ENCODE data around the gene RAG1.
"Not testable (repeated sequence)": the region's sequence is repeated elsewhere in the genome, so short reads cannot be mapped to it uniquely, and the experiment has no call there.

RAG1 gene

DNA sequence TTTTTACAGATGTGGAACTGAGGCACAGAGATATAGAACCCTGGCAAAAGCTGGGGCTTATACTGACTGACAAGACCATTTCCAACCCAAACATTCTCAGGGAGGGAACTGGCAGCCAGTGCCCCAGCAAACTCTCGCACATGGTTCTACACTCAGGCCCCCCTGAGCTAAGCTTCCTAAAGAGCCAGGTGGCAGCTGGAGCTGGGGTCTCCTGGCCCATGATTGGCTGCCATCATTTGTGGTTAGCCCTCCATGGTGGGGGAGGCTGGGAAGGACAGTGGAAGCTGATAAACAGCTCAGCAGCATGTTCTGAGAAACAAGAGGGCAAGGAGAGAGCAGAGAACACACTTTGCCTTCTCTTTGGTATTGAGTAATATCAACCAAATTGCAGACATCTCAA lies at the start of gene RAG1:
RAG1 (plus strand) TSS at position 314 of the 400 bp plus-strand sequence. CDS start 5,298 bp downstream, outside the sequence.
- peaks cover 2% of the 10 kb centered on the region; the same call in 1 of the 2 replicates for H3K4me1 ChIP-seq
- no peak within 1 kb of the TSS for H3K4me3 ChIP-seq
- no peaks in the 10 kb centered on the region for H3K36me3 ChIP-seq (replicated peaks)
- in situ Hi-C loops (cut with MboI; ENCODE audit: low sequenced_read_pairs), result no loop called here
- H3K9me3 ChIP-seq, result no peaks in the 10 kb centered on the region
- peaks cover 6% of the 10 kb centered on the region for H3K27me3 ChIP-seq (ENCODE audit: low read depth)
- DNase-seq (ENCODE audit: low spot score in 2 of 2), result no peak

GRCh38 chr11:36530840-36531239 lies 37.0 kb upstream of the RAG1 start:
- Histone ChIP-seq H3K9me3 (no peaks in the 10 kb centered on the region), H3K4me1 (no peaks in the 10 kb centered on the region), H3K36me3 (replicated peaks) (no peaks in the 10 kb centered on the region), H3K27me3 (ENCODE audit: low read depth) (no peaks in the 10 kb centered on the region), H3K4me3 (no peak overlapping the region)
- in situ Hi-C loops (cut with MboI; ENCODE audit: low sequenced_read_pairs), result no loop called here
- no peak for DNase-seq (ENCODE audit: low spot score in 2 of 2)

DNA sequence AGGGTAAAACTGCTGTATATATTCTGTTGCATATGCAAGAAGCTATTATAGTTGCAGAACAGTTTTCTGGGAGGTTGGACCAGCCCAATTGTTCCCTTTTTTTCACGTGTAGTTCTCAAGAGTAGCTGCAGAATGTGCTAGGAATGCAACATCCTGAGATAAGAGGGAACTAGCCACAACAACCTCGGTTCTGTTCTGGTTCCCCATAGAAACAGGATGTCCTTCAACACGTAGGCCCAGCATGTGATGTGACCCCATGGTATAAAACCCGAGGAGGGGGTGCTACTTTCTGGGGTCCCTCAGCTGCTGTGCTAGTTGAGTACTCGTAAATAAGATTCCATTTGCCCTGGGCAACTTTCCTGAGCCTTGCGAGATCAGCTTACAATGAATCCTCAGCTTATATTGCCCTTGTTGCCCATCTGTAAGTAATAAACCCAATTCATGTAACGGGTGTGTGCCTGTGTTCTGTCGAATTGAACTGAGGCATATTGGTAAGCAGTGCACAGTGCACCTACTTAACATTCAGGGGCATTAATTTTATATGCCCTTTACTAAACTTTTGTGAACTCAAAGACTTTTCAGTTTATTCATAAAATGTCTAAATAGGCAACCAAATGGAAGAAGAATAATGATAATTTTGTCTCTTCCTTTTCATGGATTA lies 34.7 kb upstream of the RAG1 start:
- in situ Hi-C loops (cut with MboI; ENCODE audit: low sequenced_read_pairs), result no loop called here
- no peaks in the 10 kb centered on the region for H3K4me1 ChIP-seq
- no peaks in the 10 kb centered on the region for H3K27me3 ChIP-seq (ENCODE audit: low read depth)
- H3K9me3 ChIP-seq, result no peaks in the 10 kb centered on the region
- H3K36me3 ChIP-seq (replicated peaks), result no peaks in the 10 kb centered on the region
- DNase-seq (ENCODE audit: low spot score in 2 of 2), result no peak
- H3K4me3 ChIP-seq, result no peak overlapping the region

DNA sequence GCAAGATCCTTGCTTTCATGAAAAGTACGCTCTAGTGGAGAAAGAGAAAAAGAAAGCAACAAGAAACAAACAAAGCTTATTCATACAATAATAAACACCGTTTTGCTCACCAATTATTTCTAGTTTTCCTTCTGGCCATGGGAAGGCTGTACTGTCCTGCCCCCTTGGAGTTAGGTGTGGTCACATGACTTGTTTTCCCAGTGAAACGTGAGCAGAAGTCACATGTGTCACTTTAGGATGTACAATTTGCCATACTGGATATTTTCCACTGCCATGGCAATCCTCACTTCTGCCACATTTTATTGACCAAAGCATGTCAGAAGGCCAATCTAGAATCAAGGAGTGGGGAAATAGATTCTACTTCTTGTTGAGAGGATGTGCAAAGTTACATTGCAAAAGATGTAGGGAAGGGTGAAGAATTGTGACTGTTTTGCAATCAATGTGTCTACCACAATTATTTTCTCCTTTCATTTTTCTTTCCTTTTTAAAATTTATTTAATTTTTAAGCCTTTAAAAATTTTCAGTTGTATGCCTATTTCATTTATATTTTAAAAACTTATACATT lies 33.4 kb upstream of the RAG1 start:
- Histone ChIP-seq H3K36me3 (replicated peaks) (no peaks in the 10 kb centered on the region), H3K9me3 (no peaks in the 10 kb centered on the region), H3K4me3 (no peak overlapping the region), H3K27me3 (ENCODE audit: low read depth) (no peaks in the 10 kb centered on the region; the same call in 1 of the 2 replicates), H3K4me1 (no peaks in the 10 kb centered on the region)
- DNase-seq (ENCODE audit: low spot score in 2 of 2), result no peak
- in situ Hi-C loops (cut with MboI; ENCODE audit: low sequenced_read_pairs), result no loop called here

GRCh38 chr11:36540998-36541397 lies 26.8 kb upstream of the RAG1 start:
- in situ Hi-C loops (cut with MboI; ENCODE audit: low sequenced_read_pairs), result no loop called here
- Histone ChIP-seq H3K27me3 (ENCODE audit: low read depth) (peaks cover 5% of the 10 kb centered on the region), H3K4me3 (no peak overlapping the region), H3K4me1 (no peaks in the 10 kb centered on the region), H3K9me3 (no peaks in the 10 kb centered on the region), H3K36me3 (replicated peaks) (no peaks in the 10 kb centered on the region)
- DNase-seq (ENCODE audit: low spot score in 2 of 2), result peak; percentile 17 to 48

- H3K4me1 ChIP-seq, result no peaks in the 10 kb centered on the region
- no peaks in the 10 kb centered on the region for H3K36me3 ChIP-seq (replicated peaks)
- H3K27me3 ChIP-seq (ENCODE audit: low read depth), result peaks cover 8% of the 10 kb centered on the region
- no peak overlapping the region for H3K4me3 ChIP-seq
- H3K9me3 ChIP-seq, result no peaks in the 10 kb centered on the region
- in situ Hi-C loops (cut with MboI; ENCODE audit: low sequenced_read_pairs), result no loop called here
- DNase-seq (ENCODE audit: low spot score in 2 of 2), result no peak
Observed at GRCh38 chr11:36550385-36551115, 17.3 kb upstream of the RAG1 start.

GRCh38 chr11:36557390-36557789 lies 10.4 kb upstream of the RAG1 start:
- DNase-seq (ENCODE audit: low spot score in 2 of 2); H3K4me3 ChIP-seq; H3K27me3 ChIP-seq (ENCODE audit: low read depth); in situ Hi-C loops (cut with MboI; ENCODE audit: low sequenced_read_pairs); H3K4me1 ChIP-seq; H3K36me3 ChIP-seq (replicated peaks); H3K9me3 ChIP-seq: not testable (repeated sequence)

- in situ Hi-C loops (cut with MboI; ENCODE audit: low sequenced_read_pairs), result no loop called here
- no peaks in the 10 kb centered on the region for H3K9me3 ChIP-seq
- no peak overlapping the region for H3K4me3 ChIP-seq
- H3K27me3 ChIP-seq (ENCODE audit: low read depth), result no peaks in the 10 kb centered on the region; the same call in 1 of the 2 replicates
- DNase-seq (ENCODE audit: low spot score in 2 of 2), result no peak
- H3K4me1 ChIP-seq, result no peaks in the 10 kb centered on the region
- no peaks in the 10 kb centered on the region for H3K36me3 ChIP-seq (replicated peaks)
Observed at GRCh38 chr11:36557991-36558390, 9.8 kb upstream of the RAG1 start.

GRCh38 chr11:36558571-36559413 lies 9.0 kb upstream of the RAG1 start:
- no peaks in the 10 kb centered on the region for H3K36me3 ChIP-seq (replicated peaks)
- no peaks in the 10 kb centered on the region; the same call in 1 of the 2 replicates for H3K27me3 ChIP-seq (ENCODE audit: low read depth)
- no peaks in the 10 kb centered on the region for H3K9me3 ChIP-seq
- no peak for DNase-seq (ENCODE audit: low spot score in 2 of 2)
- in situ Hi-C loops (cut with MboI; ENCODE audit: low sequenced_read_pairs), result no loop called here
- no peaks in the 10 kb centered on the region; the same call in 1 of the 2 replicates for H3K4me1 ChIP-seq
- no peak overlapping the region for H3K4me3 ChIP-seq

GRCh38 chr11:36564376-36565030 lies 3.3 kb upstream of the RAG1 start:
- DNase-seq (ENCODE audit: low spot score in 2 of 2), result peak; percentile 66 to 69
- in situ Hi-C loops (cut with MboI; ENCODE audit: low sequenced_read_pairs), result loop anchor here (5.0 kb wide), 1 partner anchor 183 kb away; no protein-coding TSS in a partner anchor

GRCh38 chr11:36565031-36565610 lies 2.7 kb upstream of the RAG1 start:
- no peaks in the 10 kb centered on the region; the same call in 1 of the 2 replicates for H3K27me3 ChIP-seq (ENCODE audit: low read depth)
- no peaks in the 10 kb centered on the region for H3K9me3 ChIP-seq
- no peak overlapping the region for H3K4me3 ChIP-seq
- DNase-seq (ENCODE audit: low spot score in 2 of 2), result no peak
- H3K4me1 ChIP-seq, result peaks cover 2% of the 10 kb centered on the region; the same call in 1 of the 2 replicates
- no peaks in the 10 kb centered on the region for H3K36me3 ChIP-seq (replicated peaks)
- in situ Hi-C loops (cut with MboI; ENCODE audit: low sequenced_read_pairs), result no loop called here

More at GRCh38 chr11:36564376-36565030, 3.3 kb upstream of the RAG1 start:
- H3K9me3 ChIP-seq, result no peaks in the 10 kb centered on the region
- no peaks in the 10 kb centered on the region; the same call in 1 of the 2 replicates for H3K27me3 ChIP-seq (ENCODE audit: low read depth)
- no peak overlapping the region for H3K4me3 ChIP-seq
- peaks cover 2% of the 10 kb centered on the region; the same call in 1 of the 2 replicates for H3K4me1 ChIP-seq
- H3K36me3 ChIP-seq (replicated peaks), result no peaks in the 10 kb centered on the region

- no peaks in the 10 kb centered on the region for H3K9me3 ChIP-seq
- no peak overlapping the region for H3K4me3 ChIP-seq
- in situ Hi-C loops (cut with MboI; ENCODE audit: low sequenced_read_pairs), result no loop called here
- no peaks in the 10 kb centered on the region for H3K36me3 ChIP-seq (replicated peaks)
- peaks cover 5% of the 10 kb centered on the region; the same call in 1 of the 2 replicates for H3K27me3 ChIP-seq (ENCODE audit: low read depth)
- DNase-seq (ENCODE audit: low spot score in 2 of 2), result peak; percentile 3 to 12
- peaks cover 2% of the 10 kb centered on the region; the same call in 1 of the 2 replicates for H3K4me1 ChIP-seq
Observed at GRCh38 chr11:36566407-36567053, 1.3 kb upstream of the RAG1 start.

Data from HAP-1 (cell line).